Peyer's patch (tissue), 4 donors: ENCODE data around the gene HOXB8. TPM values are rescaled to one million over a fixed set of nuclear protein-coding genes. Genes with fewer than 3 reads are reported as not detected.

Experiments used
- DNase-seq, 3 donors: peaks; one replicate each; pipeline ENCODE4 v3.0.0-alpha.2; 2017 to 2019
- H3K27ac ChIP-seq, 4 donors: fragments of 200-600 bp; sonication (generic); one replicate each; pipeline ENCODE4 v1.5.1; 2016 to 2019
- H3K27me3 ChIP-seq, 2 donors: fragments of 200-600 bp; sonication (generic); one replicate each; pipeline ENCODE4 v1.5.1; 2019
- H3K36me3 ChIP-seq, 3 donors: fragments of 200-600 bp; sonication (generic); one replicate each; pipeline ENCODE4 v1.5.1; 2016 to 2019
- H3K4me1 ChIP-seq, 4 donors: fragments of 200-600 bp; sonication (generic); one replicate each; pipeline ENCODE4 v1.5.1; 2016 to 2019
- H3K4me3 ChIP-seq, 4 donors: fragments of 200-600 bp; sonication (generic); 1 replicate in 3 of 4; 2 replicates in 1 of 4; pipeline ENCODE4 v1.5.1; 2016 to 2019; ENCODE audit warnings: mild to moderate bottlenecking in 1 of 4
- H3K9me3 ChIP-seq, 4 donors: fragments of 200-600 bp; sonication (generic); one replicate each; pipeline ENCODE4 v1.5.1; 2016 to 2019; ENCODE audit warnings: mild to moderate bottlenecking in 1 of 4
- CTCF ChIP-seq, 6 experiments: fragments of 450-650 bp in 4 of 6; fragments of 200-600 bp in 2 of 6; sonication (generic) in 1 of 6; IDR thresholded peaks; one replicate each; pipeline ENCODE4 v1.5.1; 2017 to 2019; ENCODE audit warnings: antibody characterized with exemption in 6 of 6, mild to moderate bottlenecking in 3 of 6, moderate library complexity in 1 of 6
- POLR2A ChIP-seq, 2 donors: fragments of 450-650 bp; IDR thresholded peaks; one replicate each; pipeline ENCODE4 v1.5.1; 2017; ENCODE audit warnings: antibody characterized with exemption in 2 of 2, mild to moderate bottlenecking in 2 of 2, moderate library complexity in 2 of 2
- total RNA-seq, 4 donors: library from RNA; depleted of rRNA; stranded (reverse); fragments of >200 nt; gene quantifications; one replicate each; pipeline ENCODE4 v1.1.0, GENCODE V29; 2016

HOXB8 gene
- total RNA-seq, 4 donors from 2014 or later: 1.8 to 21.2 (median 14.9) TPM

DNA sequence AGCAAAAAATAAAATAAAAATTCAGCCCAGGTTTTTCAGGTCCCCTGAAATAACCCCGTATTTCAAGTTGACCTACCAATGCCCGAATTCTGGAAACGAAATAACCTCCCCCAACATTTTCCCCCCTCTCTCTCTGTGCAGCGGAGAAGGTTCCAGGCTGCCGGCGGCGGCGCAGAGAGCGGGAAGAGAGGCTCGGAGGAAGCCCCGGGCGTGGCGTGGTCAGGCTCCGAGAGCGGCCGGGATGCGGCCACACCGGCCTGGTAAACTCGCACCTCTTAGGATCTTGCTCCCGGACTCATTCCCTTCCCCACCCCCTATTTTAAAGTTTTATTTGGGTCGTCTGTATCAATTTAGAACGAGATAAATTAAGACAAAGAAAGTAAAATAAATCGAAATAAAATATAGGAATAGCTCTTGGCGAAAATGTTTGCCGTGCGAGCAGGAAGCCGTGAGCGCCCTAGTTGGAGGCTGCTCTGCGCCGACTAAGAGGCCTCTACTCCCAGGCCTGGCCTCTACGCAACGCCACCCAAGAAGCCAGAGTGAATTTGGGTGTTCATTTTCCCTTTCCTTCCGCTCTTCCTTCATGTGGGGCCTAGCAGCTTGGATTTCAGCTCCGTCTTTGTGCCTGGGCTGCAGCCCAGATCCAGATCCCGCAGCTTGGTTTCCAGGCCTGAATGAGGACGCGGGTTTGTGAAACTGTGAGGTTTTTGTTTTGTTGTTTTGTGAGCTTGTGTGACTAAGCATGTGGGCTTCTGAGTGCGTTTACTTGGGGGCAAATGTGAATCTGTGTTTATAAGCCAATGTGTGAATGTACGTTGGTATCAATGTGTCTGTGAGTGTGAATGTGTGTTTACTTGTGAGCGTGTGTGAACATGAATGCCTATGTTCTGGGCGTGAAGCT, 8.9 kb downstream of the HOXB8 start:
- no peak for DNase-seq
- no peak for TF ChIP-seq CTCF (IDR thresholded peaks at IDR 0.05)
- TF ChIP-seq POLR2A (IDR thresholded peaks at IDR 0.05): no peak
- Histone ChIP-seq H3K9me3 (no peaks in the 10 kb centered on the region), H3K4me3 (no peak overlapping the region), H3K27ac (peak overlapping the region in 2 of 4 donors; percentile 89 to 92), H3K36me3 (peaks cover 0 to 4% (median 0%) of the 10 kb centered on the region in 3 donors), H3K4me1 (peaks cover 0 to 31% (median 9%) of the 10 kb centered on the region in 4 donors), H3K27me3 (no peaks in the 10 kb centered on the region)

- Histone ChIP-seq H3K27ac (peak overlapping the region in 3 of 4 donors; percentile 83 to 92 (median 89)), H3K4me3 (peak overlapping the region in 3 of 4 donors; percentile 17 to 61 (median 44)), H3K9me3 (no peaks in the 10 kb centered on the region), H3K27me3 (no peaks in the 10 kb centered on the region), H3K4me1 (peaks cover 0 to 39% (median 9%) of the 10 kb centered on the region in 4 donors), H3K36me3 (peaks cover 0 to 4% (median 0%) of the 10 kb centered on the region in 3 donors)
- no peak for TF ChIP-seq CTCF (IDR thresholded peaks at IDR 0.05)
- TF ChIP-seq POLR2A (IDR thresholded peaks at IDR 0.05): no peak
- peak in 1 of 3 donors; percentile 53 for DNase-seq
Observed at GRCh38 chr17:48605409-48605919, 9.6 kb downstream of the HOXB8 start.

- Histone ChIP-seq H3K27ac (peak within 1 kb of the TSS; percentile 44 to 92 (median 86)), H3K4me1 (peaks cover 0 to 45% (median 6%) of the 10 kb centered on the region in 4 donors), H3K4me3 (peak within 1 kb of the TSS; percentile 4 to 69 (median 52)), H3K9me3 (no peaks in the 10 kb centered on the region), H3K27me3 (no peaks in the 10 kb centered on the region), H3K36me3 (peaks cover 0 to 4% (median 0%) of the 10 kb centered on the region in 3 donors)
- TF ChIP-seq CTCF (IDR thresholded peaks at IDR 0.05) (peak in 3 of 6 experiments; percentile 41 to 55 (median 46)), POLR2A (IDR thresholded peaks at IDR 0.05) (peak; percentile 83 to 96)
- peak in 2 of 3 donors; percentile 87 to 89 for DNase-seq
Observed at GRCh38 chr17:48604770-48605329, 10.2 kb downstream of the HOXB8 start, which contains the start of gene HOXB6. Gene HOXB6, minus strand, starts transcription at chr17:48604986. Its CDS starts 6,836 bp downstream, at chr17:48598150.

DNA sequence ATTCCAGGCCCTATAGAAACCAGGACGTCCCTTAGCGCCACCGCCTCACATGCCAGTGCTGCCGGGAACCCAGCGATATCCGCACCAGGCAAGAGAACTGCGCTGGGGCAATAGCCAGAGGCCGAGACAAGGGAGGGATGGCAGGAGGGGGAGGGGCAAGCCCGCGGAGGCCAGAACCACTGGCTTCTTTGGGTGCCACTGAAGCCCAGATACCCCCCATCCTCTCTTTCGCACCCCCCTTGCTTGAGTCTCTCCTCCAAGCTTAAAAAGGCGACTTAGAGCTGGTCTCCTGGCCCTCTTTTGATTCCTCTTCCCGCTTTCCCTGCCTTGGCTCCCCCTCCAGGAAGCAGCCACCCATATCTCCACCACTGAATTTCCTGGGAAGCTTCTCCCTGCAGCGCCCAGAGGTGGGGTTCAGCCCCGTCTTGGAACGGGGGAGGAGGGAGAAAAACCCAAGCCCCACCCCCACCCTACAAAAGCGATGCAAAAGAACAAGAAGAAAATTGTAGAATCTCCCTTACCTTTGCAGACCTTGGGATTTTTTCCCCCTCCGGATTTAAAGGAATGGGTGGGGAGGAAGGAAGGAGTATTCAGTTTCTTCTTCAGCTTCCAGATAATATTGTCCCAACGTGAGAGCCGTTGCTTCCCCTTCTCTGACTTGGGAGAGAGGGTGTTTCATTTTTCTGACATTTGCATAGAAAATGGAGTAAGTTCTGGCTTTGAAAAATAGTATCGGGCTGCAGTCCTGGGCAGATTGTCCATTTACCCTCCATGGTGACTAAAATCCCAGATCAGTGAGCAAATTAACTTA, 10.9 kb downstream of the HOXB8 start:
- Histone ChIP-seq H3K36me3 (peaks cover 0 to 4% (median 0%) of the 10 kb centered on the region in 3 donors), H3K27me3 (no peaks in the 10 kb centered on the region), H3K9me3 (no peaks in the 10 kb centered on the region), H3K4me1 (peaks cover 0 to 45% (median 5%) of the 10 kb centered on the region in 4 donors), H3K4me3 (peak overlapping the region; percentile 4 to 69 (median 52)), H3K27ac (peak overlapping the region; percentile 44 to 92 (median 86))
- DNase-seq: peak in 2 of 3 donors; percentile 76 to 84
- peak in 2 of 6 experiments; percentile 8 to 22 for TF ChIP-seq CTCF (IDR thresholded peaks at IDR 0.05)
- TF ChIP-seq POLR2A (IDR thresholded peaks at IDR 0.05): peak; percentile 44 to 55
